Activated CD8-positive, alpha-beta memory T cell treated with anti-CD3 and anti-CD28 coated beads, Interleukin-2, amount 50 U/mL, for 1 hour (primary cell): ENCODE results near the gene ZNRF3.

Experiments used
- DNase-seq: peaks from one replicate; pipeline ENCODE4 v3.0.0-alpha.2; 2020; ENCODE audit errors: extremely low read depth

ZNRF3 gene

GRCh38 chr22:29088809-29089208, 205.4 kb downstream of the ZNRF3 start:
- no peak for DNase-seq

GRCh38 chr22:29089507-29089906, 206.1 kb downstream of the ZNRF3 start:
- no peak for DNase-seq

DNA sequence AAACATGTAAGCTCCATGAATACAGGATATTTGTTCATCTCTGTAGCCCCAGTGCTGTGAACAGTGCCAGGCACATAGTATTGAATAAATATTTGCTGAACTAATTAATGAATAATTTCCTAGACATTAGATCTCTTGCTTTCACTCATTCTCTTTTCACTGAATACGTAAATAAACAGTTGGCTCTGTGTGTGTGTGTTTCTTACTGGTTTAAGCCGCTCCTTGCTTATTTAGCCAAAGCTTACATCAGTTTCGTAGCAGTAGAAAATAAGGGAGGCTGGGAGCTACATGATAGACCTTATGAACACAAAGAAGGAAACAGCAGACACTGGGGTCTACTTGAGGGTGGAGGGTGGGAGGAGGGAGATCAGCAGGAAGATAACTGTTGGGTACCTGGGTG, 206.7 kb downstream of the ZNRF3 start:
- DNase-seq, result no peak

GRCh38 chr22:29092243-29092642, 208.9 kb downstream of the ZNRF3 start:
- DNase-seq, result no peak

- no peak for DNase-seq
Measured at GRCh38 chr22:29093030-29093429, 209.7 kb downstream of the ZNRF3 start.

GRCh38 chr22:29093501-29094300, 210.3 kb downstream of the ZNRF3 start:
- DNase-seq, result no peak

- no peak for DNase-seq
Measured at GRCh38 chr22:29095459-29095858, 212.1 kb downstream of the ZNRF3 start.

DNA sequence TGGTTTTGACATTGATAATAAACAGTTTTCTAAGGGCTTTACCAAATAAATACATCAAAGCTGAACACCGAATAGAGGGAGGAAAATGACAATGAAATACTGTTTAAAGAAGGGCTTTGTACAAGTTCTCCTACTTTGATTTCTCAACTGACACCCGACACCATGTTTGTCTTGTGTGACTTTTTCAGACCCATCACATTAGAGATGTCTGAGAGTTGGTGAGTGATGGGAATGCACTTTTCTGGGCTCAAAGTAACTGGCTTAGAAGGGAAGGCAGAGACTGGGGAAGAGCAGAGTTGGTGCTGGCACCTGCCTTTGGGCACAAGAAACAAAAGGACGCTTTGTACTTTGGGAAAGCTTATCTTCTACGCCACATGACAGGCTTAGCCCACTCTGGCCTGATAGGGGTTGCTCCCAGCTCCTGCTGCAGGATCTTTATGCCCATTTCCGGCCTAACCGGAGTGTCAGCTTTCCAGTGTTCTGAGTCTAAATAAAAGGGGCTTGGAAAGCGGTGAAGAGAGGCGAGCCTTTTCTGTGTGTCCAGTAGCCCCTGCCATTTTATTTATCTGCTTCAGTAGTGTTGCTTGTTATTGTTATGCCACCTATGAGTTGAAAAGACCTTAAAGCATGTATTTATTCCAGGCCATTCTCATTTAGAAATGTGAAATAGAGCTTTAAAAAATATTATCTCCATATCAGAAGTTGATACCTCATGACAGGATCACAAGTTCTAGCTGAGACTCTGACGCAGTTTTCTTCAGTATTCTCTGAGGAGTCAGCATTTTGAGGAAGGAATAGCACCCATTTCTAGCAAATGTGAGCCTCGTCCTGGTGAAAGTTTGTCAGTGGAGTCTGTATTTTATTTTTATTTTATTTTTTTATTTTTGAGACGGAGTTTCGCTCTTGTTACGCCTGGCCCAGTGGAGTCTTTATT, 213.6 kb downstream of the ZNRF3 start:
- DNase-seq, result no peak

DNA sequence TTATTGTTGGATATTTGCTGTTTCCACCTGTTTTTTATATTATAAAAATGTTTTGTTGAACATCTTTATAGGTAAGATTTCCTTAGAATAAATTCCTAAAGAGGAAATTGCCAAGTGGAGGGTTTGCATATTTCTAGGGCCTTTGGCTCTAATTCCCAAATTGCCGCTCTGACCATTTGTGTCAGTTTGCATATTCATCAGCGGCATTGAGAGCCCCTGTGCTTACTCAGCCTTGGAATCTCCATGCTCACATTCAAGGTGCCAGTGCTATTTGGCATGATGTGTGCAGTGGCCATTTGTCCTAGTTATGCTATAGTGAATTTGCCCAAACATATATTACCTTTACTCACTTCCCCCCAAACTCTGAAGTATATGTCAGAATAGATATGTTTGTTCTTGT, 214.9 kb downstream of the ZNRF3 start:
- DNase-seq, result no peak

GRCh38 chr22:29102300-29102699, 218.9 kb downstream of the ZNRF3 start:
- DNase-seq, result no peak

GRCh38 chr22:29103121-29103520, 219.7 kb downstream of the ZNRF3 start:
- DNase-seq, result no peak

DNA sequence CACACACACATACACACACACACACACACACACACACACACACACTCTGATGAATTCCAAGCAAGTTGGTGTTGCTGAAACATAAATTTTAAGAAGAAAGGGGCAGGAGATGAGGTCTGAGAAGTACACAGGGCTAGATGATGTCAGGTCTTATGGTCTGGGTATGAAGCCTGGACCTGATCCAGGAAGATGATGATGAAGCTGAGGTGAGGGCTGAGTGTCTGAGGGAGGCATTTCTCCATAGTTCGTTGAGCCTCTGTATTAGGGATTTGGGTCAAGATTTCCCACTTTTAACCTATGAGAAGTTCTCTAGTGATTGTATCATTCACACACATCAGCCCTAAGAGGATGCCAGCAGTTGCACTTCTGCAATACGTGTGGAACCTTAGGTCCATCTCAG, 222.1 kb downstream of the ZNRF3 start:
- no peak for DNase-seq

GRCh38 chr22:29106839-29107238, 223.5 kb downstream of the ZNRF3 start:
- DNase-seq, result no peak
